HG03095 (cell line): ENCODE data around the gene PIK3CG.
A peak's percentile ranks its signal among the peaks of the same experiment; 100 is the strongest.
"Not testable (repeated sequence)": the region's sequence is repeated elsewhere in the genome, so short reads cannot be mapped to it uniquely, and the experiment has no call there.

Source experiments
- ATAC-seq: cut with Tn5 transposase; IDR thresholded peaks from one replicate; pipeline ENCODE4 v1.9.1; 2021; ENCODE audit warnings: moderate library complexity; ENCODE audit not compliant: unreplicated experiment

PIK3CG gene

GRCh38 chr7:106883456-106884026 lies 18.5 kb downstream of the PIK3CG start:
- ATAC-seq = no peak

- ATAC-seq = no peak
Observed at GRCh38 chr7:106885652-106886051, 20.6 kb downstream of the PIK3CG start.

GRCh38 chr7:106887421-106887820 lies 22.3 kb downstream of the PIK3CG start:
- ATAC-seq = no peak

- no peak for ATAC-seq
Observed at GRCh38 chr7:106888204-106888603, 23.1 kb downstream of the PIK3CG start.

DNA sequence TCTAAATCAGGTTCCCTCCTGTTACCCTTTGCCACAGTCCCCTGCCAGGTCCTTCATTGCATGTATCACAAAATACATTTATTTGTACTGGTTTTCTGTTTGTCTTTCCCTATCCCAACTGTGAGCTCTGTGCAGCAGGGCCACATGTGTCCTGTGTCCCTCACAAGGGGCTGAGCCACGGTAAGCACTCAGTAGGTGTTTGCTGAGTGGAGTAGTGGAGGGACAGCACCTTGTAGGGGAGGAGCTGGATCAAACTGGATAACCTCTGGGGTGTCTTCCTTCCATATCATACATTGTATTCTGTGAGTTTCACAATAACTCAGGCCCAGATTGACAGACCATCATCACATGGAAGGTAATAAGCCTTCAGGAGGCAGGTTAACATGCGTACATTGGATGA lies 25.9 kb downstream of the PIK3CG start:
- no peak for ATAC-seq

GRCh38 chr7:106891548-106892410 lies 26.7 kb downstream of the PIK3CG start:
- ATAC-seq = no peak

GRCh38 chr7:106893591-106893990 lies 28.5 kb downstream of the PIK3CG start:
- no peak for ATAC-seq

GRCh38 chr7:106895246-106895864 lies 30.3 kb downstream of the PIK3CG start:
- ATAC-seq = peak; percentile 91

- no peak for ATAC-seq
Observed at GRCh38 chr7:106896231-106896630, 31.1 kb downstream of the PIK3CG start.

DNA sequence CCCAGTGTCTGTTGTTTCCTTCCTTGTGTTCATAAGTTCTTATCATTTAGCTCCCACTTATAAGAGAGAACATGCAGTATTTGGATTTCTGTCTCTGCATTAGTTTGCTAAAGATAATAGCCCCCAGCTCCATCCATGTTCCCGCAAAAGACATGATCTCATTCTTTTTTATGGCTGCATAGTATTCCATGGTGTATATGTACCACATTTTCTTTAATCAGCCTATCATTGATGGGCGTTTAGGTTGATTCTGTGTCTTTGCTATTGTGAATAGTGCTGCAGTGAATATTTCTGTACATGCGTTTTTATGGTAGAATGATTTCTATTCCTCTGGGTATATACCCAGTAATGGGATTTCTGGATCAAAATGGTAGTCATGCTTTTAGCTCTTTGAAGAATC lies 32.5 kb downstream of the PIK3CG start:
- ATAC-seq = not testable (repeated sequence)

- ATAC-seq = not testable (repeated sequence)
Observed at GRCh38 chr7:106898967-106899366, 33.9 kb downstream of the PIK3CG start.

DNA sequence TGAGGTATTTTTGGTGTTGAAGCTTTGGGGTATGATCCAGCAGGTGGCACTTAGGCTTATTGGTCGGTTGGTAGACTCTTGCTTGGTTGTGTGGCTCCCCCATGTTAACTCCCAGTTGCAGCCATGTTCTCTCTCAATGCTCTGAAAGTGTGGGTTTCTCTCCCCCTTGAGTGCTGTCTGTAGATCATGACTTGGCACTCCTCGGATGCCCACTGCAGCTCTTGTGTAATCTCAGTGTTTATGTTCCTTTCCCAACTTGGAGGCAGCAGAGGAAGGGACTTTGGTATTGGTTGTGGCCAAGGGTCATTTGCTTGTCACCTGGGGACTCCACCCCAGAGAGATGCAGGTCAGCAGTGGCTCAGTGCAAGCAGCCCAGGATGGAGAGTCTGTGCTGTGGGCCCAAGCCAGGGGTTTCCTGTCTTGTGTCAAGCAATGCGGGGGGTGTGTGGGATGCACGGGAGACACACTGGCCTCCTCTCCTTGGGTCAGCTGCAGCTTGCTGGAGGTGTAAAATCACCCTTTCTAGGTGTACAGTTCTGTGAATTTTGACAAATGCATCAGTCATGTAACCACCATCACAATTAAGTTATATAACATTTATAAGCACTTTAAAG lies 36.9 kb downstream of the PIK3CG start:
- no peak for ATAC-seq

- ATAC-seq = no peak
Observed at GRCh38 chr7:106905734-106906133, 40.7 kb downstream of the PIK3CG start.

DNA sequence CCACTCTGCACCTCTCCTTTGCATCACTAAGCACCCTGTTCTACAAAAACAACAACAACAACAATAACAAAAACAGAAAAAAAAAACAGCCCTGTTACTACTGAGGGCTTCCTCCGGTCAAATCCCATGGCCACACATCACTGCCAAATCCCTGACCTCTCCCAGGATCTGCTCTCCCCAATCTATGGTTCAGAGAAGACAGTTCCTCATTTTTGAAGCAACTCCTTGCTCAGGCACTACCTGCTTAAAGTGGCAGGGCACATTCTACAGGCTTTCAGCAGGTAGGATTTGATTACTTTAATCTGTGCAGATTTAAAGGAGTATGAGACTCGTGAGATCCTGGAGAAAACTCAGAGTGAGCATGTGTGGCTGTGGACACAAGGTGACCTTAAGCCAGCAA lies 46.9 kb downstream of the PIK3CG start:
- no peak for ATAC-seq

DNA sequence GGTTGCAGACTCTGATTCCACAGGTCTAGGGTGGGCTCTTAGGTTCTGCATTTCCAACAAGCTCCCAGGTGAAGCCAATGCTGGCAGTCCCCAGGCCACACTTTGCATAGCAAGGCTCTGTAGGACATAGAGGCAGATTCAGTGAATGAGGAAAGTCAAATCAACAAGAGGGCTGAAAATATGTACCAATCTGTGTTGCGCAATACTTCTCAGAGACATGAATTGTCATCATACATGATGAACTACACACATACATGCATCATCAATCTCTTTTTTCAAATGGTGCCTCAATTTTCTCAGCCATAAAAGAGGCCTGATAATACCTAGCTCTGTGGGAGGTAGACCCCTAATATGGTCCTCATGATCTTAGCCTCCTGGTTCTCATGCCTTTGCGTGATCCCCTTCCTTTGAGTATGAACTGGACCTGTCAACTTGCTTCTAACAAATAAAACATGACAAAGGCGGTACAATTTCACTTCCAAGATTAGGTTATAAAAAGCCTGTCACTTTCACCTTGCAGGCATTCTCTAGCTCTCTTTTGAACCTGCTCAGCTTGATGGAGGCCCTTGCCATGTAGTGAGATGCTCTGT lies 49.0 kb downstream of the PIK3CG start:
- no peak for ATAC-seq

- ATAC-seq = no peak
Observed at GRCh38 chr7:106915407-106915806, 50.3 kb downstream of the PIK3CG start.

- ATAC-seq = peak; percentile 94
Observed at GRCh38 chr7:106915873-106916272, 50.8 kb downstream of the PIK3CG start.

DNA sequence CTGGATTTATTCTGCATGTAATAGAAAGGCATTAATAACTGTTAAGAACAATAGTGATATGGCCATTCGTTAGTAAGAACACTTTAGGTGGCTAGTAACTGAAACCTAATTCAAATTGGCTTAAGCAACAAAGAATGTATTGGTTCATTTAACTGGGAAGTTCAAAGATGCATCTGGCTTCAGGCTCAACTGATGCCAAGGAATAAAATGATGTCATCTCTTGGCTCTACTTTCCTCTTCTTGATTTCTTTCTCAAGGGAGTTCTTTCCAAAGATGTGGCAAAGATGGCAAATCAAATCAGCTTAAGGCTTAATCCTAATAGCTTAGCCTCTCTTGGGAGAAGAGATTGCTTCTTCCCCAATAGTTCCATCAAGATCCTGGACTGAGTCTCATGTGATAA lies 51.6 kb downstream of the PIK3CG start:
- ATAC-seq = no peak

DNA sequence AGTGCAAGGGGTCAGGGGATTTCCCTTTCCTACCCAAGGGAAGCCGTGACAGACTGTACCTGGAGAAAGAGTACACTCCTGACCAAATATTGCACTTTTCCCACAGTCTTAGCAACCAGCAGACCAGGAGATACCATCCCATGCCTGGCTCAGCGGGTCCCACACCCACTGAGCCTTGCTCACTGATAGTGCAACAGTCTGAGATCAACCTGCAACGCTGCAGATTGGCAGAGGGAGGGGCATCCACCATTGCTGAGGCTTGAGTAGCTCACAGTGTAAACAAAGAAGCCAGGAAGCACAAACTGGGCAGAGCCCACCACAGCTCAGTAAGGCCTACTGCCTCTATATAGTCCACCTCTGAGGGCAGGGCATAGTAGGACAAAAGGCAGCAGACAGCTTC lies 53.9 kb downstream of the PIK3CG start:
- ATAC-seq = no peak

DNA sequence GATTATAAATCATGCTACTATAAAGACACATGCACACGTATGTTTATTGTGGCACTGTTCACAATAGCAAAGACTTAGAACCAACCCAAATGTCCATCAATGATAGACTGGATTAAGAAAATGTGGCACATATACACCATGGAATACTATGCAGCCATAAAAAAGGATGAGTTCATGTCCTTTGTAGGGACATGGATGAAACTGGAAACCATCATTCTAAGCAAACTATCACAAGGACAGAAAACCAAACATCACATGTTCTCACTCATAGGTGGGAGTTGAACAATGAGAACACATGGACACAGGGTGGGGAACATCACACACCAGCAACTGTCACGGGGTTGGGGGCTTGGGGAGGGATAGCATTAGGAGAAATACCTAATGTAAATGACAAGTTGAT lies 59.4 kb downstream of the PIK3CG start:
- ATAC-seq = not testable (repeated sequence)

DNA sequence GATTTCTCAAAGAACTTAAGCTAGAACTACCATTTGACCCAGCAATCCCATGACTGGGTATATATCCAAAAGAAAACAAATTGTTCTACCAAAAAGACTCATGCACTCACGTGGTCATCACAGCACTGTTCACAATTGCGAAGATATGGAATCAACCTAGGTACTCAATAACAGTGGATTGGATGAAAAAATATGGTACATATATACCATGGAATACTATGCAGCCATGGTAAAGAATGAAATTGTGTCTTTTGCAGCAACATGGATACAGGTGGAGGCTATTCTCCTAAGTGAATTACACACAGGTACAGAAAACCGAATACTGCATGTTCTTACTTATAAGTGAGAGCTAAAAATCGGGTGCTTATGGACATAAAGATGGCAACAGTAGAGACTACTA lies 61.8 kb downstream of the PIK3CG start:
- no peak for ATAC-seq
